GM23338 (cell line): ENCODE measurements around the gene DNAH9. TPM values are rescaled to one million over a fixed set of nuclear protein-coding genes. Genes with fewer than 3 reads are reported as not detected.

Source experiments
- ATAC-seq: fragments of 200-7000 bp; cut with Tn5 transposase; 3 replicates; pipeline ENCODE4 v1.9.1; 2020
- DNase-seq: peaks from one replicate; pipeline ENCODE4 v3.0.0-alpha.2; 2015; ENCODE audit warnings: low spot score
- H2AFZ ChIP-seq: fragments of 200-600 bp; sonication (generic); 2 replicates; pipeline ENCODE4 v1.8.0; 2016; ENCODE audit warnings: antibody characterized with exemption, mild to moderate bottlenecking, moderate library complexity
- H3F3A ChIP-seq: fragments of 200-600 bp; sonication (generic); replicated peaks from 2 replicates; pipeline ENCODE4 v1.8.0; 2017; ENCODE audit warnings: antibody characterized with exemption, mixed run types, low read depth
- H3K27ac ChIP-seq: fragments of 200-600 bp; sonication (generic); 2 replicates; pipeline ENCODE4 v1.6.1; 2016; ENCODE audit warnings: low read depth
- H3K27me3 ChIP-seq: fragments of 200-600 bp; sonication (generic); 2 replicates; pipeline ENCODE4 v1.8.0; 2016; ENCODE audit warnings: mild to moderate bottlenecking, mixed run types, moderate library complexity; ENCODE audit not compliant: insufficient read depth
- H3K36me3 ChIP-seq: fragments of 200-600 bp; sonication (generic); 2 replicates; pipeline ENCODE4 v1.8.0; 2016; ENCODE audit warnings: mild to moderate bottlenecking; ENCODE audit not compliant: insufficient read depth
- H3K4me1 ChIP-seq: fragments of 200-600 bp; sonication (generic); 2 replicates; pipeline ENCODE4 v1.8.0; 2016; ENCODE audit warnings: mild to moderate bottlenecking, moderate library complexity; ENCODE audit not compliant: insufficient read depth
- H3K4me2 ChIP-seq: fragments of 200-600 bp; sonication (generic); 2 replicates; pipeline ENCODE4 v1.7.1; 2017; ENCODE audit warnings: mixed run types
- H3K4me3 ChIP-seq: fragments of 200-600 bp; sonication (generic); 2 replicates; pipeline ENCODE4 v1.6.1; 2016; ENCODE audit warnings: mixed run types
- H3K79me2 ChIP-seq: fragments of 200-600 bp; sonication (generic); replicated peaks from 2 replicates; pipeline ENCODE4 v1.8.0; 2017; ENCODE audit warnings: mild to moderate bottlenecking; ENCODE audit not compliant: insufficient read depth
- H3K9me2 ChIP-seq: fragments of 200-600 bp; sonication (generic); 2 replicates; pipeline ENCODE4 v1.8.0; 2017; ENCODE audit not compliant: insufficient read depth
- H4K20me1 ChIP-seq: fragments of 200-600 bp; sonication (generic); replicated peaks from 2 replicates; pipeline ENCODE4 v1.8.0; 2017; ENCODE audit warnings: mild to moderate bottlenecking; ENCODE audit not compliant: insufficient read depth
- H3K27ac Mint-ChIP-seq: 2 replicates; pipeline ENCODE4 v1.8.0; 2020; ENCODE audit warnings: inconsistent platforms, mild to moderate bottlenecking, moderate library complexity, mixed read lengths
- H3K27me3 Mint-ChIP-seq: 3 replicates; pipeline ENCODE4 v1.8.0; 2022; ENCODE audit warnings: low read depth, mild to moderate bottlenecking, moderate library complexity, mixed read lengths, inconsistent platforms; ENCODE audit not compliant: insufficient read depth, poor library complexity
- H3K36me3 Mint-ChIP-seq: 3 replicates; pipeline ENCODE4 v1.8.0; 2021; ENCODE audit warnings: low read depth, mild to moderate bottlenecking, inconsistent platforms, moderate library complexity, mixed read lengths
- H3K4me1 Mint-ChIP-seq: 3 replicates; pipeline ENCODE4 v1.8.0; 2020; ENCODE audit warnings: mild to moderate bottlenecking, inconsistent platforms, mixed read lengths
- H3K4me3 Mint-ChIP-seq: 3 replicates; pipeline ENCODE4 v1.8.0; 2021; ENCODE audit warnings: moderate library complexity, mild to moderate bottlenecking, inconsistent platforms, mixed read lengths
- H3K9me3 Mint-ChIP-seq: 3 replicates; pipeline ENCODE4 v1.8.0; 2020; ENCODE audit warnings: moderate library complexity, mild to moderate bottlenecking, inconsistent platforms, mixed read lengths
- ETS1 ChIP-seq: IDR thresholded peaks from 2 replicates; pipeline ENCODE4 v1.6.1; 2016; ENCODE audit warnings: antibody characterized with exemption
- EZH2phosphoT487 ChIP-seq: fragments of 200-600 bp; sonication (generic); IDR thresholded peaks from one replicate; pipeline ENCODE4 v1.8.1; 2018; ENCODE audit warnings: antibody characterized with exemption; ENCODE audit not compliant: unreplicated experiment
- ZNF114 ChIP-seq: fragments of 250-450 bp; sonication (Bioruptor Pico); IDR thresholded peaks from 2 replicates; pipeline ENCODE4 v1.5.0; 2020; ENCODE audit warnings: mild to moderate bottlenecking, moderate library complexity
- ZNF462 ChIP-seq: fragments of 250-450 bp; sonication (Bioruptor Pico); IDR thresholded peaks from 2 replicates; pipeline ENCODE4 v1.5.0; 2020; ENCODE audit warnings: mild to moderate bottlenecking, moderate library complexity
- polyA plus RNA-seq: library from polyadenylated mRNA; unstranded; fragments of >200 nt; fragmentation: Nextera tagmentation; extraction: Ambion mirVana; gene quantifications from 2 replicates; pipeline ENCODE4 v1.2.1, GENCODE V29; 2016
- total RNA-seq: library from RNA; depleted of rRNA; stranded (reverse); fragments of >200 nt; shearing (Covaris generic); gene quantifications from 2 replicates; pipeline ENCODE4 v1.2.3, GENCODE V29; 2014

DNAH9 gene
- total and polyA plus RNA-seq, 2 experiments from 2014 or later, result not detected

- TF ChIP-seq ETS1 (no peak), ZNF114 (CRISPR knock-in tag) (no peak), ZNF462 (CRISPR knock-in tag) (no peak), EZH2phosphoT487 (no peak)
Measured at GRCh38 chr17:11889266-11889665, 291.0 kb downstream of the DNAH9 start (continued).

GRCh38 chr17:11893862-11894261 is 295.6 kb downstream of the DNAH9 start:
- Histone ChIP-seq H3K27ac (no peak overlapping the region), H2AFZ (no peak overlapping the region), H3K9me2 (no peaks in the 10 kb centered on the region), H3K27me3 (no peaks in the 10 kb centered on the region), H4K20me1 (no peaks in the 10 kb centered on the region), H3K36me3 (0 out of 2 replicates have a peak, but pooled peaks cover 4% of the 10 kb centered on the region), H3K4me2 (no peak overlapping the region), H3K4me3 (no peak overlapping the region), H3K4me1 (no peaks in the 10 kb centered on the region), H3F3A (no peaks in the 10 kb centered on the region), H3K79me2 (no peaks in the 10 kb centered on the region)
- Mint-ChIP-seq H3K27ac (no peak overlapping the region), H3K4me3 (no peak overlapping the region), H3K4me1 (no peaks in the 10 kb centered on the region), H3K36me3 (peaks cover 12% of the 10 kb centered on the region), H3K9me3 (peaks cover 96% of the 10 kb centered on the region), H3K27me3 (peaks cover 4% of the 10 kb centered on the region)
- no peak for ATAC-seq
- DNase-seq, result no peak
- no peak for TF ChIP-seq ZNF462 (CRISPR knock-in tag)
- TF ChIP-seq ETS1, result no peak
